AG09319 (cell line): ENCODE data around the gene CPNE4.
"Not testable (repeated sequence)": the region's sequence is repeated elsewhere in the genome, so short reads cannot be mapped to it uniquely, and the experiment has no call there.

Source experiments
- DNase-seq: peaks from one replicate; pipeline ENCODE4 v3.0.0-alpha.2; 2010; ENCODE audit warnings: low read depth; ENCODE audit errors: extremely low read depth
- CTCF ChIP-seq: IDR thresholded peaks from 2 replicates; pipeline ENCODE4 v1.5.1; 2011; ENCODE audit warnings: low read depth, mild to moderate bottlenecking, inconsistent platforms, low read length, moderate library complexity

CPNE4 gene

GRCh38 chr3:131903988-131904415 is 130.8 kb downstream of the CPNE4 start:
- DNase-seq = peak; percentile 75
- no peak for TF ChIP-seq CTCF

- no peak for TF ChIP-seq CTCF
- no peak for DNase-seq
Measured at GRCh38 chr3:131901686-131902085, 133.1 kb downstream of the CPNE4 start.

GRCh38 chr3:131900891-131901290 is 133.9 kb downstream of the CPNE4 start:
- DNase-seq = no peak
- TF ChIP-seq CTCF = no peak

GRCh38 chr3:131899021-131899420 is 135.8 kb downstream of the CPNE4 start:
- no peak for TF ChIP-seq CTCF
- DNase-seq = no peak

GRCh38 chr3:131898346-131898745 is 136.5 kb downstream of the CPNE4 start:
- no peak for TF ChIP-seq CTCF
- no peak for DNase-seq

GRCh38 chr3:131896285-131896684 is 138.5 kb downstream of the CPNE4 start:
- no peak for DNase-seq
- TF ChIP-seq CTCF = no peak

GRCh38 chr3:131895766-131896165 is 139.0 kb downstream of the CPNE4 start:
- TF ChIP-seq CTCF = no peak
- no peak for DNase-seq

GRCh38 chr3:131892331-131892730 is 142.5 kb downstream of the CPNE4 start:
- DNase-seq = no peak
- no peak; the same call in 1 of the 2 replicates for TF ChIP-seq CTCF

GRCh38 chr3:131885871-131886270 is 148.9 kb downstream of the CPNE4 start:
- DNase-seq = not testable (repeated sequence)
